Measurements from ENCODE around the gene ESRRA. TPM values are rescaled to one million over a fixed set of nuclear protein-coding genes. Genes with fewer than 3 reads are reported as not detected.

ESRRA gene
- total and polyA plus RNA-seq, 9 donors = 2.3 to 17.4 (median 11.9) TPM

DNA sequence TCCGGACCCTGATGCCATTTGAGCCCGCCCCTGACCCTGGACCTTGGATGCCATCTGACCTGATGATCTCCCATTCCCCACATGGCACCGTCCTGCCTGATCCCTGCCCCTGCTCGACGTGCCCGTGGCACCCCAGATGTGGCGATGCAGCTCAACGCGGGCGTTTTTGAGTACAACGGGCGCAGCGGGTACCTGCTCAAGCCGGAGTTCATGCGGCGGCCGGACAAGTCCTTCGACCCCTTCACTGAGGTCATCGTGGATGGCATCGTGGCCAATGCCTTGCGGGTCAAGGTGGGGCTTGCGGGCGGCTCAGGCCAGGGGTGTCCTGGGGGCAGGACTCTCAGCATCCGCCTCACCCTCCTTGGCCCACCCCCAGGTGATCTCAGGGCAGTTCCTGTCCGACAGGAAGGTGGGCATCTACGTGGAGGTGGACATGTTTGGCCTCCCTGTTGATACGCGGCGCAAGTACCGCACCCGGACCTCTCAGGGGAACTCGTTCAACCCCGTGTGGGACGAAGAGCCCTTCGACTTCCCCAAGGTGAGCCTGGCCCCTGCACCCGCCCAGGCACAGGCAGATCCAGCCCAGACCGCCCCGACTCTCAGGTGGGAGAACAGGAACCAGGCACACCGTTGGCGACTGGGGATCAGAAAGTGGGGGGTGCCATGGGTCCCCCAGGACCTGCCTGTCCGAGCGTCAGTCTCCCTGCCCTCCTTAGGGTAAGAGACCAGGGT lies 42.9 kb upstream of the ESRRA start:
- no peaks in the 10 kb centered on the region for H3K4me1 ChIP-seq (ENCODE audit: insufficient read depth)
- H3K27me3 ChIP-seq = no peaks in the 10 kb centered on the region
- no peaks in the 10 kb centered on the region for H3K36me3 ChIP-seq
- H3K4me3 ChIP-seq = no peak overlapping the region
- DNase-seq = peak in 1 of 5 donors; percentile 40
- H3K9me3 ChIP-seq = no peaks in the 10 kb centered on the region
- no peak overlapping the region for H3K27ac ChIP-seq
- 89 to 92% (median 92%) methylated on average over 42 of the region's 42 CpGs for WGBS, 3 donors
- no peak for TF ChIP-seq POLR2A (IDR thresholded peaks at IDR 0.05)
- TF ChIP-seq, protein P1, sequence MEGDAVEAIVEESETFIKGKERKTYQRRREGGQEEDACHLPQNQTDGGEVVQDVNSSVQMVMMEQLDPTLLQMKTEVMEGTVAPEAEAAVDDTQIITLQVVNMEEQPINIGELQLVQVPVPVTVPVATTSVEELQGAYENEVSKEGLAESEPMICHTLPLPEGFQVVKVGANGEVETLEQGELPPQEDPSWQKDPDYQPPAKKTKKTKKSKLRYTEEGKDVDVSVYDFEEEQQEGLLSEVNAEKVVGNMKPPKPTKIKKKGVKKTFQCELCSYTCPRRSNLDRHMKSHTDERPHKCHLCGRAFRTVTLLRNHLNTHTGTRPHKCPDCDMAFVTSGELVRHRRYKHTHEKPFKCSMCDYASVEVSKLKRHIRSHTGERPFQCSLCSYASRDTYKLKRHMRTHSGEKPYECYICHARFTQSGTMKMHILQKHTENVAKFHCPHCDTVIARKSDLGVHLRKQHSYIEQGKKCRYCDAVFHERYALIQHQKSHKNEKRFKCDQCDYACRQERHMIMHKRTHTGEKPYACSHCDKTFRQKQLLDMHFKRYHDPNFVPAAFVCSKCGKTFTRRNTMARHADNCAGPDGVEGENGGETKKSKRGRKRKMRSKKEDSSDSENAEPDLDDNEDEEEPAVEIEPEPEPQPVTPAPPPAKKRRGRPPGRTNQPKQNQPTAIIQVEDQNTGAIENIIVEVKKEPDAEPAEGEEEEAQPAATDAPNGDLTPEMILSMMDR (IDR thresholded peaks at IDR 0.05) = no peak
- TF ChIP-seq EP300 (IDR thresholded peaks at IDR 0.05) = no peak
- intact Hi-C loops (cut with DNase I) = loop anchor here in 2 of 4 donors (10.0 kb wide), 1 partner anchor 58 kb away; the partner anchor contains the start of gene FERMT3 (in 2 of the 2)

DNA sequence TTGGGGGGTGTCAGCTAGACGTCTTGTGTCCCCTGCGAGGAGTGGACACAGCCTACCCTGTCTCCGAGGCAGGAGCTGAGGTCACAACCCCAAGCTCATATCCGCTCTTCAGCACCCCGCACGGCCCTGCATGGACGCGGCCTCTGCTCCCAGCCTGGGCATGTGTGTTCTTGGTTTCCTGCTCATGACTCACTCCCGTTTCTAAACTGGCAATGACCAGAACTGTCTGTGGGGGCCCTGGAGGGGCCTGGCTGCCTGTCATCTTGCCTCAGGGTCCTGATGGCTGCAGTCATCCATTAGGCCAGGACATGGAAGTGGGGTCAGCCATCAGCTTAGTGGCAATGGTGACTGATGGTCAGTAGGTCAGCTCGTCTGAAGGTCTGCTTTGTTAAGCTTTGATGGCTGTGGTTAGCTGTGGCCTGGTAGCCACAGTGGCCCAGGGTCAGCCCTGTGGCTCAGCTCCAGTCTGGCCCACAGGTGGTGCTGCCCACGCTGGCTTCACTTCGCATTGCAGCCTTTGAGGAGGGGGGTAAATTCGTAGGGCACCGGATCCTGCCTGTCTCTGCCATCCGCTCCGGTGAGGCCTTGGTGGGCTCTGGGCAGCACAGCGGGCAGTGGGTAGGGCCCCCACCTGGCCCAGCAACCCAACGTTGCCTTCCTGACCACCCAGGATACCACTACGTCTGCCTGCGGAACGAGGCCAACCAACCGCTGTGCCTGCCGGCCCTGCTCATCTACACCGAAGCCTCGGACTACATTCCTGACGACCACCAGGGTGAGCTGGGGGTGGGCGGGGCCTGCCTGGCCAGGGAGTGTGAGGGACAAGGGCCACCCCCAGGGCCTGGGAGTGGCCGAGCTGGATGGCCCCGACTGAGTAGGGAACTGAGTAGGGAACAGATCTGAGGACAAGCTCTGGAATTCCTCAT lies 42.0 kb upstream of the ESRRA start:
- intact Hi-C loops (cut with DNase I) = loop anchor here in 2 of 4 donors (10.0 kb wide), 1 partner anchor 58 kb away; the partner anchor contains the start of gene FERMT3 (in 2 of the 2)
- Histone ChIP-seq H3K4me1 (ENCODE audit: insufficient read depth) (peaks cover 4% of the 10 kb centered on the region), H3K9me3 (no peaks in the 10 kb centered on the region), H3K4me3 (no peak overlapping the region), H3K36me3 (no peaks in the 10 kb centered on the region), H3K27ac (no peak overlapping the region), H3K27me3 (no peaks in the 10 kb centered on the region)
- TF ChIP-seq EP300 (IDR thresholded peaks at IDR 0.05) = no peak
- TF ChIP-seq, protein P1 (IDR thresholded peaks at IDR 0.05) = no peak
- no peak for TF ChIP-seq POLR2A (IDR thresholded peaks at IDR 0.05)
- 77 to 80% (median 79%) methylated on average over 29 of the region's 29 CpGs for WGBS, 3 donors
- no peak for DNase-seq

DNA sequence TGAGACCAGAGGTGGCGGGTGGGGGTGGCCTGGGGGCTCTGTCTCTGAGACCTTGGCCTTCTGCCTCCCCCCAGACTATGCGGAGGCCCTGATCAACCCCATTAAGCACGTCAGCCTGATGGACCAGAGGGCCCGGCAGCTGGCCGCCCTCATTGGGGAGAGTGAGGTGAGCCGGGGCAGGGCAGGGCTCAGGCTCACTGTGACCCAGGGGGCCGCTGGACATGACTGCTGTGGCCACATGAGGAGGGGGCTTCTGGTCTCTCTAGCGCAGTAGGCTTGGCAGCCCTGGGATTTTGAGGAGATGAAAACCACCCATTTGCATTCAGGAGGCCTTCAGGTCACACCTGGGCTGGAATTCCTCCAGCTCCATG lies 41.4 kb upstream of the ESRRA start:
- Histone ChIP-seq H3K36me3 (no peaks in the 10 kb centered on the region), H3K4me3 (no peak overlapping the region), H3K9me3 (no peaks in the 10 kb centered on the region), H3K4me1 (ENCODE audit: insufficient read depth) (peaks cover 9% of the 10 kb centered on the region), H3K27ac (no peak overlapping the region), H3K27me3 (no peaks in the 10 kb centered on the region)
- no peak for DNase-seq
- intact Hi-C loops (cut with DNase I) = loop anchor here in 2 of 4 donors (10.0 kb wide), 1 partner anchor 59 kb away; the partner anchor contains the start of gene FERMT3 (in 2 of the 2)
- no peak for TF ChIP-seq POLR2A (IDR thresholded peaks at IDR 0.05)
- TF ChIP-seq, protein P1 (IDR thresholded peaks at IDR 0.05) = no peak
- no peak for TF ChIP-seq EP300 (IDR thresholded peaks at IDR 0.05)
- WGBS, 3 donors = 83 to 84% (median 83%) methylated on average over 8 of the region's 8 CpGs

DNA sequence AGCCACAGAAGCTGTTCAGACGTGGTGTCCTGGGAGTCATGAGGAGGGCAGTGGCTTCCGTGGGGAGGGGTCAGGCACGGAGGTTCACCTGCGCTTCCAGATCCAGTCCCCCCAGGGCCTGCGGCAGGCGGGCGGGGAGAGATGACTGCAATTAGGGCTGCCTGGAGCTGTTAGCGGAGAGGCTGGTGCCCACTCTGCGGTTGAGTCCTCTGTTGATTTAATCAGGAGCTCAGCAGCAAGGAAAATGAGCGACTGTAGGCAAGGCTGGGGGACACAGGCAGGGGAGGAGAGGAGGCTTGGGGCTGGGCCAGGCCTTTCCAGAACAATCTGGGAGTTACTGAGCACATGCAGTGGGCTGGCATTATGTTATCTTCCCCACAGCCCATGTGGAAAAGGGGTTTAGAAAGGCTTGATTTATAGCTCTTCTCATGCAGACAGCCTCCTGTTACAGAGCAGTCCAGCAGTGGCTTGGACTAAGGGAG lies 40.9 kb upstream of the ESRRA start:
- no peak overlapping the region for H3K4me3 ChIP-seq
- peaks cover 9% of the 10 kb centered on the region for H3K4me1 ChIP-seq (ENCODE audit: insufficient read depth)
- no peaks in the 10 kb centered on the region for H3K27me3 ChIP-seq
- H3K36me3 ChIP-seq = no peaks in the 10 kb centered on the region
- intact Hi-C loops (cut with DNase I) = loop anchor here in 2 of 4 donors (10.0 kb wide), 1 partner anchor 60 kb away; the partner anchor contains the start of gene FERMT3 (in 2 of the 2)
- 82 to 87% (median 85%) methylated on average over 10 of the region's 10 CpGs for WGBS, 3 donors
- no peak overlapping the region for H3K27ac ChIP-seq
- no peaks in the 10 kb centered on the region for H3K9me3 ChIP-seq
- no peak for TF ChIP-seq EP300 (IDR thresholded peaks at IDR 0.05)
- TF ChIP-seq, protein P1 (IDR thresholded peaks at IDR 0.05) = no peak
- no peak for TF ChIP-seq POLR2A (IDR thresholded peaks at IDR 0.05)
- no peak for DNase-seq
